ENCODE measurements around the gene KLF2.

KLF2 gene

GRCh38 chr19:16377521-16377920, 52.9 kb downstream of the KLF2 start:
- no peak for DNase-seq (ENCODE audit: low read depth in 3 of 3)
